Measurements from ENCODE around the gene CYBB. TPM values are rescaled to one million over a fixed set of nuclear protein-coding genes. Genes with fewer than 3 reads are reported as not detected.

The CYBB gene
- polyA plus RNA-seq, 1 experiment: not detected

- TF ChIP-seq CTCF (IDR thresholded peaks at IDR 0.05; ENCODE audit: low read depth, low read length): no peak
- DNase-seq (ENCODE audit: low read depth, low spot score): no peak
- CTCF ChIA-PET: no interaction called here
- Histone ChIP-seq H3K9me3 (ENCODE audit: control insufficient read depth, insufficient read depth, low read length) (no peaks in the 10 kb centered on the region), H3K27ac (ENCODE audit: low read depth, low read length) (no peak overlapping the region), H3K27me3 (ENCODE audit: control insufficient read depth, insufficient read depth, low read length) (no peaks in the 10 kb centered on the region), H3K4me3 (ENCODE audit: low read depth, low read length) (no peak overlapping the region)
- POLR2A ChIA-PET: no interaction called here
These were observed 2.0 kb downstream of the CYBB start for GRCh38 chrX:37781814-37782213.

GRCh38 chrX:37782359-37782758 is 2.5 kb downstream of the CYBB start:
- no peak overlapping the region for H3K4me3 ChIP-seq (ENCODE audit: low read depth, low read length)
- DNase-seq (ENCODE audit: low read depth, low spot score): no peak
- H3K9me3 ChIP-seq (ENCODE audit: control insufficient read depth, insufficient read depth, low read length): no peaks in the 10 kb centered on the region
- ChIA-PET CTCF (no interaction called here), POLR2A (no interaction called here)
- TF ChIP-seq CTCF (IDR thresholded peaks at IDR 0.05; ENCODE audit: low read depth, low read length): no peak
- H3K27me3 ChIP-seq (ENCODE audit: control insufficient read depth, insufficient read depth, low read length): no peaks in the 10 kb centered on the region
- H3K27ac ChIP-seq (ENCODE audit: low read depth, low read length): no peak overlapping the region

DNA sequence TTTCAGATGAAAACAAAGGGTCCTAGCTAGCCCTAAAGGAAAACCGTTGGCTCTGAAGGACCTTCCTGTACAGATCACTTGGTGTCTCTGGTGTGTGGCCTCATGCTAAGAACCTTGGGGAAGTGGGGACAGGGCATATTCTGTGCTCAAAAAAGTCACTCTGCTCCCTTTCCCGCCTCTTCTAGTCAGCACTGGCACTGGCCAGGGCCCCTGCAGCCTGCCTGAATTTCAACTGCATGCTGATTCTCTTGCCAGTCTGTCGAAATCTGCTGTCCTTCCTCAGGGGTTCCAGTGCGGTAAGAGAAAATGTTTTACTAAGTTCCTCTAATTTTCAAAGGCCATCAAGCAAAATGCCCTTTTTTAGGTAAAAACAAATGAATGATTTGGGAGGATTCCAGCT is 3.4 kb downstream of the CYBB start:
- Histone ChIP-seq H3K4me3 (ENCODE audit: low read depth, low read length) (no peak overlapping the region), H3K27ac (ENCODE audit: low read depth, low read length) (no peak overlapping the region), H3K9me3 (ENCODE audit: control insufficient read depth, insufficient read depth, low read length) (no peaks in the 10 kb centered on the region), H3K27me3 (ENCODE audit: control insufficient read depth, insufficient read depth, low read length) (no peaks in the 10 kb centered on the region)
- ChIA-PET CTCF (no interaction called here), POLR2A (no interaction called here)
- DNase-seq (ENCODE audit: low read depth, low spot score): no peak
- TF ChIP-seq CTCF (IDR thresholded peaks at IDR 0.05; ENCODE audit: low read depth, low read length): no peak

GRCh38 chrX:37785569-37785968 is 5.7 kb downstream of the CYBB start:
- Histone ChIP-seq H3K4me3 (ENCODE audit: low read depth, low read length) (no peak overlapping the region), H3K27me3 (ENCODE audit: control insufficient read depth, insufficient read depth, low read length) (no peaks in the 10 kb centered on the region), H3K27ac (ENCODE audit: low read depth, low read length) (no peak overlapping the region), H3K9me3 (ENCODE audit: control insufficient read depth, insufficient read depth, low read length) (no peaks in the 10 kb centered on the region)
- POLR2A ChIA-PET: no interaction called here
- CTCF ChIA-PET: interaction anchor here (1.7 kb wide), 1 partner anchor 382 kb away, joined by 3 read pairs; no protein-coding TSS in a partner anchor
- TF ChIP-seq CTCF (IDR thresholded peaks at IDR 0.05; ENCODE audit: low read depth, low read length): no peak
- no peak for DNase-seq (ENCODE audit: low read depth, low spot score)

DNA sequence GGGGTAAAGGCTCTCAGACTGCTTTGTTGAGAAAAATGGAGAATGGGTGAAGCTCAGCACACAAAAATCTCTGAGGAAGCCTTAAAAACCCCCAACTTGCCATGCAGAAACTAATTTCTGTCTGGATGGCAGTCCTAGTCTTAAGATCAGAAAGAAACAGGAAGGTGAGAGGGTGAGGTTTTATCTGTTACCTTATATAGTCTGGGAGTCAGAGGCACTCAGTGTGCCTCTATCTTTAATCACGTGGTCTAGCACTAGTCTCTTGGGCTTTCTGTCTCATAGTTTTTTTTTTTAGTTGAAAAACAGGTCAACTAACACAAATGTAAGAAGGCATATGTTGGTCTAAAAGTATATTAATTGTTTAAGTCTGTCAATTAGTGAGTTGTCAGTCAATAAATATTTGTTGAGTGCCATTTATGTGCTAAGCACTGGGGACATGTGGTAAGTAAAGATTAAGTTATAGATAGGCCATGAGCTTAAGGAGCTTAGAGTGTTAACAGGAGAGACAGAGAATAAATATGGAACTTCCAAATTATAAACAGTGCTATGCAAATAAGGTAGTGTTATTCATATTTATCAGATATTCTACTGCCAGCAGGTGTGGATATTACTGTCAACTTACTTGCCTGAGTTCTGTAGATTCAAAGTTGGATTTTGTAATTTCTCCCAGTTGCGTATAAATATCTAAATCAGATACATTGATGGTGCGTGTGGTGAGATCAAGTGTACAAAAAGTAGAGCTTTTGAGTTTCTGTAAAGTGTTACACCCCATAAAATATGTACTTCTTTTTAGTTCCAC is 7.0 kb downstream of the CYBB start:
- CTCF ChIA-PET: interaction anchor here (0.6 kb wide), 1 partner anchor 57 kb away, joined by 3 read pairs; no protein-coding TSS in a partner anchor

More for the DNA sequence above, 7.0 kb downstream of the CYBB start:
- H3K9me3 ChIP-seq (ENCODE audit: control insufficient read depth, insufficient read depth, low read length): no peaks in the 10 kb centered on the region
- H3K27me3 ChIP-seq (ENCODE audit: control insufficient read depth, insufficient read depth, low read length): no peaks in the 10 kb centered on the region
- no peak for DNase-seq (ENCODE audit: low read depth, low spot score)
- POLR2A ChIA-PET: no interaction called here
- H3K27ac ChIP-seq (ENCODE audit: low read depth, low read length): no peak overlapping the region
- TF ChIP-seq CTCF (IDR thresholded peaks at IDR 0.05; ENCODE audit: low read depth, low read length): no peak
- H3K4me3 ChIP-seq (ENCODE audit: low read depth, low read length): no peak overlapping the region
